MG63 (cell line): ENCODE measurements around the gene LRFN3. TPM values are rescaled to one million over a fixed set of nuclear protein-coding genes. Genes with fewer than 3 reads are reported as not detected.

Source experiments
- total RNA-seq: library from RNA; depleted of rRNA; stranded (reverse); fragments of >200 nt; shearing (Covaris generic); gene quantifications from 2 replicates; pipeline ENCODE4 v1.2.3, GENCODE V29; 2014; ENCODE audit warnings: low replicate concordance; rRNA removed

The LRFN3 gene
- total RNA-seq, 1 experiment from 2014 or later: 2.9 TPM

Other genes starting within 250 kb of the LRFN3 start
- not detected in 2 replicates for gene ZBTB32, start 231.8 kb upstream of the LRFN3 start, total RNA-seq
- gene KMT2B, start 218.4 kb upstream of the LRFN3 start, total RNA-seq: 2.3 and 6.0 TPM in 2 replicates
- gene IGFLR1, start 193.9 kb upstream of the LRFN3 start, total RNA-seq: 0.27 and 2.4 TPM in 2 replicates
- 16.3 and 19.8 TPM in 2 replicates for gene U2AF1L4, start 191.0 kb upstream of the LRFN3 start, total RNA-seq
- 37.6 and 76.2 TPM in 2 replicates for gene PSENEN, start 190.7 kb upstream of the LRFN3 start, total RNA-seq
- gene LIN37, start 187.8 kb upstream of the LRFN3 start, total RNA-seq: 2.4 and 4.1 TPM in 2 replicates
- not detected in 2 replicates for gene HSPB6, start 179.3 kb upstream of the LRFN3 start, total RNA-seq
- gene PROSER3, start 178.2 kb upstream of the LRFN3 start, total RNA-seq: 0.47 and 8.9 TPM in 2 replicates
- 0.42 and 1.6 TPM in 2 replicates for gene ARHGAP33, start 160.8 kb upstream of the LRFN3 start, total RNA-seq
- gene PRODH2, start 123.5 kb upstream of the LRFN3 start, total RNA-seq: not detected in 2 replicates
- not detected in 2 replicates for gene NPHS1, start 83.9 kb upstream of the LRFN3 start, total RNA-seq
- 0.15 and 0.43 TPM in 2 replicates for gene KIRREL2, start 79.5 kb upstream of the LRFN3 start, total RNA-seq
- gene APLP1, start 67.8 kb upstream of the LRFN3 start, total RNA-seq: 19.1 and 32.5 TPM in 2 replicates
- gene NFKBID, start 35.8 kb upstream of the LRFN3 start, total RNA-seq: 0.81 and 2.1 TPM in 2 replicates
- not detected in 2 replicates for gene HCST, start 33.8 kb upstream of the LRFN3 start, total RNA-seq
- not detected in 2 replicates for gene TYROBP, start 28.1 kb upstream of the LRFN3 start, total RNA-seq
- 46.1 and 77.8 TPM in 2 replicates for gene SDHAF1, start 58.8 kb downstream of the LRFN3 start, total RNA-seq
- gene SYNE4, start 72.4 kb downstream of the LRFN3 start, total RNA-seq: 0.22 and 0.23 TPM in 2 replicates
- 25.1 and 26.1 TPM in 2 replicates for gene ALKBH6, start 77.8 kb downstream of the LRFN3 start, total RNA-seq
- not detected in 2 replicates for gene CLIP3, start 96.5 kb downstream of the LRFN3 start, total RNA-seq
- 0.72 and 2.1 TPM in 2 replicates for gene THAP8, start 117.9 kb downstream of the LRFN3 start, total RNA-seq
- 2.5 and 6.1 TPM in 2 replicates for gene WDR62, start 118.5 kb downstream of the LRFN3 start, total RNA-seq
- gene OVOL3, start 174.8 kb downstream of the LRFN3 start, total RNA-seq: not detected in 2 replicates
- gene POLR2I, start 178.5 kb downstream of the LRFN3 start, total RNA-seq: 94.2 and 101 TPM in 2 replicates
- 453 and 520 TPM in 2 replicates for gene TBCB, start 179.1 kb downstream of the LRFN3 start, total RNA-seq
- gene CAPNS1, start 203.7 kb downstream of the LRFN3 start, total RNA-seq: 415 and 505 TPM in 2 replicates
- not detected in 2 replicates for gene COX7A1, start 216.1 kb downstream of the LRFN3 start, total RNA-seq